H1 (cell line): Measurements from ENCODE around the gene DIPK1A. TPM values are rescaled to one million over a fixed set of nuclear protein-coding genes. Genes with fewer than 3 reads are reported as not detected.

Experiments
- CTCF ChIA-PET: fragments of 300-600 bp; sonication (Branson Sonifier 250); formaldehyde crosslinking; loops from one replicate; lab custom pipeline; 2021; ENCODE audit not compliant: partially characterized antibody; lab: Charles Lee
- POLR2A ChIA-PET: fragments of 300-600 bp; sonication (Branson Sonifier 250); formaldehyde crosslinking; loops from one replicate; lab custom pipeline; 2021; ENCODE audit warnings: inconsistent platforms; ENCODE audit not compliant: partially characterized antibody; lab: Charles Lee
- DNase-seq, 2 experiments: peaks; one replicate each; pipeline versions ENCODE4 v3.0.0 to v3.0.0-alpha.2; 2010 to 2022; ENCODE audit warnings: low spot score in 2 of 2, low read depth in 1 of 2, mixed read lengths in 1 of 2
- FAIRE-seq: peaks from 2 replicates; lab custom pipeline; 2011; peaks lifted over from hg19 to GRCh38; lab: Jason Lieb, UNC
- H2AFZ ChIP-seq: 2 replicates; pipeline ENCODE4 v1.8.1; 2012; ENCODE audit warnings: low read length, inconsistent platforms
- H2AK5ac ChIP-seq: 2 replicates; pipeline ENCODE4 v1.6.1; 2013; ENCODE audit warnings: low read depth, low read length
- H2BK120ac ChIP-seq: replicated peaks from 2 replicates; pipeline ENCODE3; 2013; ENCODE audit warnings: low read depth, low read length, inconsistent platforms
- H2BK12ac ChIP-seq: 2 replicates; pipeline ENCODE4 v1.6.1; 2013; ENCODE audit warnings: low read depth, low read length
- H2BK15ac ChIP-seq: 2 replicates; pipeline ENCODE4 v1.6.1; 2013; ENCODE audit warnings: low read length
- H2BK20ac ChIP-seq: 2 replicates; pipeline ENCODE4 v1.6.1; 2013; ENCODE audit warnings: low read length
- H2BK5ac ChIP-seq: 2 replicates; pipeline ENCODE4 v1.6.1; 2013; ENCODE audit warnings: low read depth, low read length
- H3K14ac ChIP-seq: 2 replicates; pipeline ENCODE4 v1.6.1; 2013; ENCODE audit warnings: inconsistent platforms; ENCODE audit not compliant: insufficient read length
- H3K18ac ChIP-seq: 2 replicates; pipeline ENCODE4 v1.6.1; 2013; ENCODE audit warnings: low read length; ENCODE audit errors: extremely low read depth
- H3K23ac ChIP-seq: 2 replicates; pipeline ENCODE4 v1.6.1; 2013; ENCODE audit warnings: inconsistent platforms; ENCODE audit not compliant: insufficient read length
- H3K23me2 ChIP-seq: 2 replicates; pipeline ENCODE4 v1.6.1; 2013; ENCODE audit warnings: low read depth, low read length
- H3K27ac ChIP-seq: 2 replicates; pipeline ENCODE4 v1.6.1; 2011; ENCODE audit warnings: low read depth, low read length, inconsistent platforms
- H3K27me3 ChIP-seq, 4 experiments: replicated peaks in 1 of 4; 1 replicate in 1 of 4; 2 replicates in 3 of 4; pipeline versions ENCODE4 v1.6.1 to v1.8.1; 2011 to 2013; ENCODE audit warnings: low read length in 3 of 4, mild to moderate bottlenecking in 3 of 4, inconsistent platforms in 2 of 4, mixed read lengths in 2 of 4, moderate library complexity in 1 of 4; ENCODE audit not compliant: control insufficient read depth in 3 of 4, insufficient read depth in 3 of 4; ENCODE audit errors: extremely low read depth in 1 of 4
- H3K36me3 ChIP-seq, 4 experiments: 2 replicates each; pipeline versions ENCODE4 v1.6.1 to v1.8.1; 2011 to 2013; ENCODE audit warnings: mild to moderate bottlenecking in 4 of 4, low read length in 3 of 4, moderate library complexity in 2 of 4, control low read depth in 1 of 4, inconsistent platforms in 1 of 4; ENCODE audit not compliant: insufficient read depth in 4 of 4, control insufficient read depth in 2 of 4
- H3K4ac ChIP-seq: replicated peaks from 2 replicates; pipeline ENCODE3; 2013; ENCODE audit warnings: low read length, low read depth, mixed read lengths, inconsistent platforms; ENCODE audit not compliant: insufficient read length
- H3K4me1 ChIP-seq, 4 experiments: replicated peaks in 1 of 4; 1 replicate in 1 of 4; 2 replicates in 3 of 4; pipeline versions ENCODE4 v1.6.1 to v1.8.1; 2011 to 2013; ENCODE audit warnings: low read length in 3 of 4, inconsistent platforms in 2 of 4, mixed read lengths in 1 of 4; ENCODE audit not compliant: insufficient read depth in 4 of 4, control insufficient read depth in 3 of 4
- H3K4me2 ChIP-seq, 2 experiments: 2 replicates each; pipeline versions ENCODE4 v1.6.1 to v1.8.1; 2011 to 2013; ENCODE audit warnings: low read depth in 2 of 2, low read length in 2 of 2, control low read depth in 1 of 2, inconsistent platforms in 1 of 2, mild to moderate bottlenecking in 1 of 2; ENCODE audit not compliant: insufficient read depth in 1 of 2
- H3K4me3 ChIP-seq, 4 experiments: fragments of 200-600, 300-600 bp in 1 of 4; sonication (generic), shearing (Covaris generic), sonication (Bioruptor Twin) in 1 of 4; 2 replicates each; pipeline versions ENCODE4 v1.5.1 to v1.8.1; 2011 to 2016; ENCODE audit warnings: low read length in 4 of 4, low read depth in 3 of 4, control low read depth in 2 of 4, inconsistent platforms in 2 of 4, mild to moderate bottlenecking in 2 of 4, mixed read lengths in 1 of 4, moderate library complexity in 1 of 4; ENCODE audit not compliant: insufficient read depth in 2 of 4; ENCODE audit errors: extremely low read depth in 1 of 4
- H3K56ac ChIP-seq: replicated peaks from 2 replicates; pipeline ENCODE3; 2013; ENCODE audit warnings: low read depth, mild to moderate bottlenecking, mixed read lengths, low read length, inconsistent platforms; ENCODE audit not compliant: insufficient read length
- H3K79me1 ChIP-seq: 2 replicates; pipeline ENCODE4 v1.6.1; 2013; ENCODE audit warnings: low read depth, low read length, control low read depth
- H3K79me2 ChIP-seq, 2 experiments: 2 replicates each; pipeline versions ENCODE4 v1.6.1 to v1.8.1; 2012 to 2013; ENCODE audit warnings: low read length in 2 of 2, mild to moderate bottlenecking in 2 of 2, inconsistent platforms in 1 of 2; ENCODE audit not compliant: insufficient read depth in 2 of 2, control insufficient read depth in 1 of 2
- H3K9ac ChIP-seq, 4 experiments: replicated peaks in 1 of 4; 1 replicate in 1 of 4; 2 replicates in 3 of 4; pipeline versions ENCODE4 v1.6.1 to v1.8.1; 2011 to 2013; ENCODE audit warnings: low read depth in 3 of 4, low read length in 3 of 4, control low read depth in 2 of 4, mild to moderate bottlenecking in 2 of 4, moderate library complexity in 2 of 4, inconsistent platforms in 1 of 4; ENCODE audit errors: extremely low read depth in 1 of 4
- H3K9me3 ChIP-seq, 2 experiments: 2 replicates each; pipeline versions ENCODE4 v1.6.1 to v1.8.1; 2012 to 2013; ENCODE audit warnings: mild to moderate bottlenecking in 2 of 2, moderate library complexity in 2 of 2, control low read depth in 1 of 2, inconsistent platforms in 1 of 2, low read depth in 1 of 2, low read length in 1 of 2, mixed read lengths in 1 of 2; ENCODE audit not compliant: insufficient read depth in 2 of 2
- H4K20me1 ChIP-seq, 2 experiments: replicated peaks in 1 of 2; 2 replicates each; pipeline versions ENCODE3 to v1.8.1; 2011 to 2013; ENCODE audit warnings: inconsistent platforms in 2 of 2, low read length in 2 of 2, mild to moderate bottlenecking in 1 of 2; ENCODE audit not compliant: insufficient read depth in 2 of 2, control insufficient read depth in 1 of 2
- H4K5ac ChIP-seq: 2 replicates; pipeline ENCODE4 v1.6.1; 2013; ENCODE audit warnings: low read length, low read depth, mixed read lengths, inconsistent platforms; ENCODE audit not compliant: insufficient read length
- H4K8ac ChIP-seq: 2 replicates; pipeline ENCODE4 v1.8.0; 2013; ENCODE audit warnings: mild to moderate bottlenecking, moderate library complexity, low read length, inconsistent platforms; ENCODE audit not compliant: insufficient read depth; ENCODE audit errors: extremely low read depth
- H4K91ac ChIP-seq: replicated peaks from 2 replicates; pipeline ENCODE3; 2013; ENCODE audit warnings: low read length, mixed read lengths, inconsistent platforms; ENCODE audit not compliant: insufficient read length
- CTCF ChIP-seq, 3 experiments: IDR thresholded peaks; 1 replicate in 2 of 3; 2 replicates in 1 of 3; pipeline versions ENCODE4 v1.5.1 to v1.6.1; 2011; ENCODE audit warnings: low read length in 3 of 3, mild to moderate bottlenecking in 3 of 3, inconsistent platforms in 2 of 3, low read depth in 1 of 3, moderate library complexity in 1 of 3; ENCODE audit not compliant: insufficient read depth in 1 of 3; ENCODE audit errors: control extremely low read depth in 1 of 3
- RBBP5 ChIP-seq: IDR thresholded peaks from 2 replicates; pipeline ENCODE4 v1.7.1; 2012; ENCODE audit warnings: low read depth, mild to moderate bottlenecking, inconsistent platforms, low read length, moderate library complexity, borderline replicate concordance
- WGBS, 2 experiments: shearing (Covaris generic) in 1 of 2; methylation state at CpG; one replicate each; pipeline versions ENCODE4 v1.1.6 to v1.1.7; 2013 to 2015; ENCODE audit warnings: low lambda C conversion rate in 2 of 2, mixed read lengths in 2 of 2, inconsistent platforms in 1 of 2, low coverage in 1 of 2, missing lambda C conversion rate in 1 of 2; ENCODE audit not compliant: insufficient replicate concordance in 2 of 2, insufficient coverage in 1 of 2, insufficient read length in 1 of 2; ENCODE audit errors: extremely low coverage in 1 of 2, missing lambda C conversion rate in 1 of 2; 5-methylcytosine and 5-hydroxymethylcytosine counted together
- polyA plus RNA-seq, 7 experiments: library from polyadenylated mRNA; depleted of rRNA in 3 of 7; stranded (reverse) in 5 of 7; unstranded in 2 of 7; fragments of >200 nt in 5 of 7; fragments of 200-250 nt in 2 of 7; gene quantifications; 1 replicate in 5 of 7; 2 replicates in 1 of 7; 4 replicates in 1 of 7; pipeline versions ENCODE4 v1.2.1 to v1.2.3, GENCODE V29; 2011 to 2013; ENCODE audit warnings: missing spikeins in 2 of 7, mixed read lengths in 2 of 7
- total RNA-seq: library from RNA; stranded (reverse); fragmentation: NEBNext Ultra II Directional; extraction: Animal tissue kit (Norgen Biotek cat#: 25700); gene quantifications from 2 replicates; pipeline ENCODE4 v1.2.1, GENCODE V29; 2021
- TF ChIP-seq, protein P1 (sequence below): IDR thresholded peaks from 2 replicates; pipeline ENCODE4 v1.6.1; 2011; ENCODE audit warnings: low read length, improper control_type of control experiment

Gene DIPK1A
- total and polyA plus RNA-seq, 2 of the 8 experiments (the other 6 are each of a cell fraction or from before 2014, with no cell fraction given) = 2.5 to 5.0 TPM

- H3K4me3 ChIP-seq = no peak overlapping the region
- CTCF ChIA-PET = interaction anchor here (0.8 to 1.8 kb wide), 5 partner anchors 11 to 146 kb away, joined by 3 to 9 read pairs (median 5); no protein-coding TSS in a partner anchor
- WGBS, 2 experiments = 82% methylated on average over 4 of the region's 4 CpGs; no CpG with 5 or more reads in 1 of the 2 experiments
- no peak overlapping the region for H2BK15ac ChIP-seq
- no peaks in the 10 kb centered on the region for H3K79me1 ChIP-seq
- no peaks in the 10 kb centered on the region for H3K4me1 ChIP-seq
- H4K20me1 ChIP-seq = no peaks in the 10 kb centered on the region
- no peak overlapping the region for H4K5ac ChIP-seq
- TF ChIP-seq RBBP5 = no peak
- TF ChIP-seq, protein P1, sequence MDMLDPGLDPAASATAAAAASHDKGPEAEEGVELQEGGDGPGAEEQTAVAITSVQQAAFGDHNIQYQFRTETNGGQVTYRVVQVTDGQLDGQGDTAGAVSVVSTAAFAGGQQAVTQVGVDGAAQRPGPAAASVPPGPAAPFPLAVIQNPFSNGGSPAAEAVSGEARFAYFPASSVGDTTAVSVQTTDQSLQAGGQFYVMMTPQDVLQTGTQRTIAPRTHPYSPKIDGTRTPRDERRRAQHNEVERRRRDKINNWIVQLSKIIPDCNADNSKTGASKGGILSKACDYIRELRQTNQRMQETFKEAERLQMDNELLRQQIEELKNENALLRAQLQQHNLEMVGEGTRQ = no peak
- TF ChIP-seq CTCF (IDR thresholded peaks at IDR 0.05; ENCODE audit: control extremely low read depth in 1 of 3, insufficient read depth in 1 of 3, low read depth in 1 of 3, low read length in 3 of 3) = no peak
- peaks cover 0 to 12% (median 5%) of the 10 kb centered on the region in 4 experiments; a peak in 3 of 8 replicates for H3K36me3 ChIP-seq
- H2BK20ac ChIP-seq = no peak overlapping the region
- DNase-seq = no peak
- H3K23me2 ChIP-seq = no peaks in the 10 kb centered on the region
- no peak overlapping the region for H3K18ac ChIP-seq
- H3K4ac ChIP-seq = no peak overlapping the region
- POLR2A ChIA-PET = interaction anchor here (0.8 to 2.0 kb wide), 4 partner anchors 10 to 16 kb away, joined by 3 to 12 read pairs (median 6); partner anchors contain the start of gene RPL5
- no peak overlapping the region for H3K14ac ChIP-seq
- H3K79me2 ChIP-seq = no peaks in the 10 kb centered on the region
- H3K9ac ChIP-seq = no peak overlapping the region
- H3K56ac ChIP-seq = no peak overlapping the region
- no peaks in the 10 kb centered on the region for H3K9me3 ChIP-seq
- no peak overlapping the region for H2AK5ac ChIP-seq
- H2BK120ac ChIP-seq = no peak overlapping the region
- no peak overlapping the region for H3K27ac ChIP-seq
- H3K27me3 ChIP-seq = no peaks in the 10 kb centered on the region
- no peak overlapping the region for H3K23ac ChIP-seq
- no peak overlapping the region for H3K4me2 ChIP-seq
- H4K91ac ChIP-seq = no peak overlapping the region
- no peak overlapping the region for H2AFZ ChIP-seq
- no peak overlapping the region for H2BK12ac ChIP-seq
- no peak for FAIRE-seq
- no peak overlapping the region for H2BK5ac ChIP-seq
- H4K8ac ChIP-seq = no peak overlapping the region
Measured at GRCh38 chr1:92848201-92848600, 113.1 kb downstream of the DIPK1A start.
